Mammary epithelial cell (primary cell): ENCODE measurements around the gene IL1R2.

ENCODE experiments used
- EZH2 ChIP-seq: IDR thresholded peaks from 2 replicates; pipeline ENCODE4 v1.6.1; 2012; ENCODE audit warnings: low read length, inconsistent platforms, borderline replicate concordance
- TF ChIP-seq, protein P1 (sequence below), 2 donors: IDR thresholded peaks in 1 of 2; conservative IDR thresholded peaks in 1 of 2; 2 replicates each; pipeline ENCODE4 v1.5.1; 2011 to 2012; ENCODE audit warnings: inconsistent platforms in 2 of 2, low read length in 2 of 2, mild to moderate bottlenecking in 2 of 2, control low read depth in 1 of 2, low read depth in 1 of 2; ENCODE audit not compliant: insufficient read depth in 1 of 2; ENCODE audit errors: extremely low read depth in 1 of 2

DNA sequence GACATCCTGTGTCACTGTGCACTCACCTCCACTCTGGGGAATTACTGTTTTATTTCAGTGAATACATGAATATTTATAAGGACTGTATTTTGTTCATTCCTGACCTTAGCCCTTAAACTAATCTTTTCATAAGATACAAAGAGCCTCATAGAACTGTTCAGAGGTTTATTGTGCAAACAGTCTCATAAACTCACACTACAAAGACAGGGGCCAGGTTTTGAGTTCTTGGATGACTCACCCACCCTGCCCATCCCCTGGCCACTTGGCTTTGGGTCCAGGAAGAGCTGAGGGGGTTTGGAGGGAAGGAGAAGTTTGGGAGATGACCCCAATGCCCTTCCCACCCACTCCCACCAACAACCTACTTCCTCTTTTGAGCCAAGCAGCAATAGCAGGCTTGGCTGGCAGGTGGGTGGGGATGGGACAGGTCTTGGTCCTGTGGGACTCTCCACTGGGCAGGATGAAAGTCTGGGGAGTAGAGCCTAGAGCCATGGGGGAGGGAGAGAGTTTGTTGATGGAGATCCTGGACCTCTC, 43.1 kb upstream of the IL1R2 start:
- TF ChIP-seq, protein P1, sequence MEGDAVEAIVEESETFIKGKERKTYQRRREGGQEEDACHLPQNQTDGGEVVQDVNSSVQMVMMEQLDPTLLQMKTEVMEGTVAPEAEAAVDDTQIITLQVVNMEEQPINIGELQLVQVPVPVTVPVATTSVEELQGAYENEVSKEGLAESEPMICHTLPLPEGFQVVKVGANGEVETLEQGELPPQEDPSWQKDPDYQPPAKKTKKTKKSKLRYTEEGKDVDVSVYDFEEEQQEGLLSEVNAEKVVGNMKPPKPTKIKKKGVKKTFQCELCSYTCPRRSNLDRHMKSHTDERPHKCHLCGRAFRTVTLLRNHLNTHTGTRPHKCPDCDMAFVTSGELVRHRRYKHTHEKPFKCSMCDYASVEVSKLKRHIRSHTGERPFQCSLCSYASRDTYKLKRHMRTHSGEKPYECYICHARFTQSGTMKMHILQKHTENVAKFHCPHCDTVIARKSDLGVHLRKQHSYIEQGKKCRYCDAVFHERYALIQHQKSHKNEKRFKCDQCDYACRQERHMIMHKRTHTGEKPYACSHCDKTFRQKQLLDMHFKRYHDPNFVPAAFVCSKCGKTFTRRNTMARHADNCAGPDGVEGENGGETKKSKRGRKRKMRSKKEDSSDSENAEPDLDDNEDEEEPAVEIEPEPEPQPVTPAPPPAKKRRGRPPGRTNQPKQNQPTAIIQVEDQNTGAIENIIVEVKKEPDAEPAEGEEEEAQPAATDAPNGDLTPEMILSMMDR (conservative IDR thresholded peaks at IDR 0.05 in 1 of 2, IDR thresholded peaks at IDR 0.05 in 1 of 2; ENCODE audit: extremely low read depth in 1 of 2, insufficient read depth in 1 of 2, low read depth in 1 of 2, low read length in 2 of 2) = no peak
- no peak for TF ChIP-seq EZH2
